GF-D8 (cell line): ENCODE results near the gene SUMF2.
"Not testable (repeated sequence)": the region's sequence is repeated elsewhere in the genome, so short reads cannot be mapped to it uniquely, and the experiment has no call there.

ENCODE experiments used
- DNase-seq: peaks from one replicate; lab custom pipeline; 2025; lab: John Stamatoyannopoulos, UW

The SUMF2 gene

GRCh38 chr7:56062382-56062781 is 1.7 kb upstream of the SUMF2 start:
- no peak for DNase-seq

DNA sequence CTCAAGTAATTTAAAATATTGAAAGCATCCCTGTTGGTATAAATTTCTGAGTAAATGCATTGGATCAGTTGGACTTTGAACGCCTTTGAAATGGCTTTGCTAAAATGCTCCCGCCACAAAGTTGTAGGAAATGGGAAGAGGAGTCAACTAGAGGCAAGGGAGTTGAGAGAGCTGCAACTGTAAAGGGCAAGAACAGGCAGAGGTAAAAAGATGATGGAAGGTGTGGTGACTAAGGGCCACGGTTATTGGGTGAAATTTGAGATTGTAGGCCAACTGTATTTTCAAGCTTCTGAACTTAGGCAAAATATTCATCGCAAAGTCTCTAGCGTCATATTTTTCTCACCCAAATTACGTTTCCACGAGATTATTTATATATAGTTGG is 595 bp upstream of the SUMF2 start:
- DNase-seq = no peak

DNA sequence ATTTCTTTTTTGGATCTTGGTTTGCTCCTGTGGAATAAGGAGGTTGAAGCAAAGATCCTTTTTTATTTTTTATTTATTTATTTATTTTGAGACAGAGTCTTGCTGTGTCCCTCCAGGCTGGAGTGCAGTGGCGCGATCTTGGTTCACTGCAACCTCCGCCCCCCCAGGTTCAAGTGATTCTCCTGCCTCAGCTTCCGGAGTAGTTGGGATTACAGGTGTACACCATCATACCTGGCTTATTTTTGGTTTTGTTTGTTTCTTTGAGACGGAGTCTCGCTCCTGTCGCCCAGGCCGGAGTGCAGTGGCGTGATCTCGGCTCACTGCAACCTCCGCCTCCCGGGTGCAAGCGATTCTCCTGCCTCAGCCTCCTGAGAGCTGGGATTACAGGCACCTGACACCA is 2.3 kb downstream of the SUMF2 start:
- DNase-seq = not testable (repeated sequence)

- DNase-seq = peak; percentile 30
These were observed 10.3 kb downstream of the SUMF2 start for GRCh38 chr7:56074371-56074791.

- no peak for DNase-seq
These were observed 13.6 kb downstream of the SUMF2 start for GRCh38 chr7:56077681-56078080.

DNA sequence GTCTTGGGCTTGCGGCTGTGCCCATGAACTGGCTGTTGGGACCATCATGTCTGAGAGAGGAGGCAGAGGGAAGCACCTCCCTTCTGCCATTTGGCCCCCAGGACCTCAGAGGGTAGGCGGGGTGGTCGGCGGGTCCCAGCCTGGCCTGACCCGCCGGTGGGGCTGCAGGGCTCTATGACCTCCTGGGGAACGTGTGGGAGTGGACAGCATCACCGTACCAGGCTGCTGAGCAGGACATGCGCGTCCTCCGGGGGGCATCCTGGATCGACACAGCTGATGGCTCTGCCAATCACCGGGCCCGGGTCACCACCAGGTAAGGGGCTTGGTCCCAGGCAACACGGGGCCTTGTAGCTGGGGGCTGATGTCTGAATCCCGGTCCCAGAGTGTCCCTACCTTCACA is 14.1 kb downstream of the SUMF2 start:
- no peak for DNase-seq

- no peak for DNase-seq
These were observed 15.5 kb downstream of the SUMF2 start for GRCh38 chr7:56079450-56080185.

- DNase-seq = not testable (repeated sequence)
These were observed 16.8 kb downstream of the SUMF2 start for GRCh38 chr7:56080726-56081435.

GRCh38 chr7:56081626-56082340 is 17.7 kb downstream of the SUMF2 start:
- DNase-seq = no peak

- no peak for DNase-seq
These were observed 19.2 kb downstream of the SUMF2 start for GRCh38 chr7:56083150-56083785.

- no peak for DNase-seq
These were observed 22.7 kb downstream of the SUMF2 start for GRCh38 chr7:56086761-56087160.

- DNase-seq = no peak
These were observed 23.4 kb downstream of the SUMF2 start for GRCh38 chr7:56087445-56087844.

- no peak for DNase-seq
These were observed 27.5 kb downstream of the SUMF2 start for GRCh38 chr7:56091591-56091990.

DNA sequence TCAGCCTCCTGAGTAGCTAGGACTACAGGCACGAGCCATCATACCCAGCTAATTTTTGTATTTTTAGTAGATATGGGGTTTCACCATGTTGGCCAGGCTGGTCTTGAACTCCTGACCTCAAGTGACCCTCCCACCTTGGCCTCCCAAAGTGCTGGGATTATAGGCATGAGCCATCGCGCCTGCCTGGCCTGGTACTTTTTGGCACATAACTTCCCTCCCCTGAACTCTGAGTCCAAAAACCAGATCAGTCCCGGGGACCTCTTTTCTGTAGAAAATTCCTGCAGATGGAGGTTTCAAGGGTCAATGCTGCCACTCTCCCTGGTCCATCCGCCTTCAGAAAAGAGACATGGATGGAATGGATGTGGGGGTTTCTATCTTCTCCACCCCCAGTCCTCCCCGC is 28.3 kb downstream of the SUMF2 start:
- DNase-seq = not testable (repeated sequence)

DNA sequence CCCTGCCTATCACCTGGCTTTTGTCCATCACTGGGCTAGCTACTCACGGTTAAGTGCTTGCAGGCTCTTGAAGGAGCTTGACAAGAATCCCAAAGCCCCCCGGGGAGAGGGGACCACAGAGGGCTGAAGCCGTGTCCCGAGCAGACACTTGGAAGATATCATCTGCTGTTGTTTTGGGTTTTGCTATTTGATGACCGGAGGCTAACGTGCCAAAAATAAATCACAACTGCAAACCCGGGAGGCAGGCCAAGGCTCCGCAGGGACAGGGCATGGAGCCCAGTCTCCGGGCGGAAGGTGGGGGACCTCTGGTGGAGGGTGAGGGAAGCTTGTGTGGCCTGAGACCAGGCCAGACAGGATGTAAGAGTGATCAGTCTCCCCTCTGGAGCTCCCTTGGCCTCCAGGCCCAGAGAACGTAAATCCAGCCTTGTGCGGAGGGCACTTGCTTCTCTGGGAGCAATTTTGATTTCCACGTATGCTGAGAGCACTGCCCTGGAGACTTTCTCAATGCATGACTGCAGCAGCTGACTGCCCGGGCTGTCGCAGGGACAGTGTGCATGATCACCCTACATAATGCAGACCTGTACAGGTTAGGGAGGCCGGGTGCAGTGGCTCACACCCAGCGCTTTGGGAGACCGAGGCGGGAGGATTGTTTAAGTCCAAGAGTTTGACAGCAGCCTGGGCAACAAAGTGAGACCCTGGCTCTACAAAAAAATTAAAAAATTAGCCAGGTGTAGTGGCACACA is 28.9 kb downstream of the SUMF2 start, which contains the start of gene PHKG1:
Gene PHKG1, minus strand, starts transcription at position 164 of the 743 bp plus-strand sequence. CDS start 4,011 bp downstream, outside the sequence.
- no peak for DNase-seq

GRCh38 chr7:56097700-56098099 is 33.6 kb downstream of the SUMF2 start:
- no peak for DNase-seq

DNA sequence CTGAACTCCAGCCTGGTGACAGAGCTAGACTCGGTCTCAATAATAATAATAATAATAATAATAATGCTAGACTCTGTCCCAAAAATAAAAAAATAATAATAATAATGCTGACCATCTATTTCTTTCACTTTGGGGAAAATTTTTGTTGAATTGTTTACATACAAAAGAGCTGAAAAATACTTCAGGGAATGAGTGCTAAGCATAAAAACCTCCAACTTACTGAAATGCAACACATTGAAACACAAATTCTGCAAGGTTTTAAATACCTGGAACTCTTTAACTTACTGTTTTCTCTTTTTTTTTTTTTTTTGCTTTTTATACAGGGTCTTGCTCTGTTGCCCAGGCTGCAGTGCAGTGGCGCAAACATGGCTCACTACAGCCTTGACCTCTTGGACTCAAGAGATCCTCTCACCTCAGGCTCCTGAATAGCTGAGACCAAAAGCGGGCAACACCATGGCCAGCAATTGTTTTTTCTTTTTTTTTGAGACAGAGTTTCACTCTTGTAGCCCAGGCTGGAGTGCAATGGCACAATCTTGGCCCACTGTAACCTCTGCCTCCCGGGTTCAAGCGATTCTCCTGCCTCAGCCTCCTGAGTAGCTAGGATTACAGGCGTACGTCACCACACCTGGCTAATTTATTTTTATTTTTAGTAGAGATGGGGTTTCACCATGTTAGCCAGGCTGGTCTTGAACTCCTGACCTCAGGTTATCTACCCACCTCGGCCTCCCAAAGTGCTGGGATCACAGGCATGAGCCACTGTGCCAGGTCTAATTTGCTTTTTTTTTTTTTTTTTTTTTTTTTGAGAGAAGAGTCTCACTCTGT is 34.3 kb downstream of the SUMF2 start:
- DNase-seq = not testable (repeated sequence)

DNA sequence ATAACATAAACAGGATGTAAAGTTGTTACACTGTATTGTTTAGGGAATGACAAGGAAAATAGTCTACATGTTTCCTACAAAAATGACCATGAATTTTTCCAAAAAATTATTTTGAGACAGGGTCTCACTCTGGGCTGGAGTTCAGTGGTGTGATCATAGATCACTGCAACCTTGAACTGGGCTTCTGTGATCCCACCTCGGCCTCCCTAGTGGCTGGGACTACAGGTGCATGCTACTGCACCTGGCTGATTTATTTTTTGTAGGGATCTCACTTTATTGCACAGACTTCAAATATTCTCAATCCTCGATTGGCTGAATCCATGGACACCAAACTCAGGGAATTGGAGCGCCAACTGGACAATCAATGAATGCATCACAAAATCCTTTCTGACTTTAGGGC is 35.6 kb downstream of the SUMF2 start:
- DNase-seq = no peak

- not testable (repeated sequence) for DNase-seq
These were observed 40.1 kb downstream of the SUMF2 start for GRCh38 chr7:56104138-56104537.

DNA sequence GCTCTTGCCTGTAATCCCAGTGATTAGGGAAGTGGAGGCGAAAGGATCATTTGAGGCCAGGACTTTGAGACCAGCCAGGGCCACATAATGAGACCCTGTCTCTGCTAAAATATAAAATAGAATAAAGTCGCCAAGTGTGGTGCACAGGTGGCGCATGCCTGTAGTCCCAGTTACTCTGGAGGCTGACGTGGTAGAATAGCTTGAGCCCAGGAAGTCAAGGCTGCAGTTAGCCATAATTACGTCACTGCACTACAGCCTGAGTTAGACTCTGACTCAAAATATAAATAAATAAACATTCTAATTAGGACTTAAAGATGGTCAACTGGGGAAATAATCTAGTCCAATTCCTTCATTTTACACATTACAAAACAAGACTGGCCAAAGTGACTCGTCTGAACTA is 41.4 kb downstream of the SUMF2 start:
- peak; percentile 58 for DNase-seq
